SH-SY5Y (cell line): ENCODE data around the gene KIF2A.

Source experiments
- GATA2 ChIP-seq: IDR thresholded peaks from 2 replicates; pipeline ENCODE4 v1.6.1; 2011; ENCODE audit warnings: mild to moderate bottlenecking, low read depth, low read length
- GATA3 ChIP-seq: IDR thresholded peaks from 2 replicates; pipeline ENCODE4 v1.6.1; 2011; ENCODE audit warnings: low read depth, mild to moderate bottlenecking, low read length, moderate library complexity

The KIF2A gene

GRCh38 chr5:62305715-62306322, at the start of gene KIF2A:
TSS of gene KIF2A (plus strand) at chr5:62306206. CDS start at chr5:62306473, 267 bp downstream.
- TF ChIP-seq GATA3: no peak
- TF ChIP-seq GATA2: no peak; the same call in 1 of the 2 replicates

GRCh38 chr5:62257020-62257367, 49.0 kb upstream of the KIF2A start:
- peak; percentile 37; the same call in 1 of the 2 replicates for TF ChIP-seq GATA3
- no peak for TF ChIP-seq GATA2

- no peak for TF ChIP-seq GATA2
- TF ChIP-seq GATA3: no peak
Observed at GRCh38 chr5:62258654-62259053, 47.4 kb upstream of the KIF2A start.

- TF ChIP-seq GATA2: no peak
- no peak for TF ChIP-seq GATA3
Observed at GRCh38 chr5:62259699-62260250, 46.2 kb upstream of the KIF2A start.

GRCh38 chr5:62260513-62260912, 45.5 kb upstream of the KIF2A start:
- no peak for TF ChIP-seq GATA2
- TF ChIP-seq GATA3: no peak

- TF ChIP-seq GATA3 (no peak), GATA2 (no peak)
Observed at GRCh38 chr5:62263401-62263800, 42.6 kb upstream of the KIF2A start.

- TF ChIP-seq GATA2: no peak
- no peak for TF ChIP-seq GATA3
Observed at GRCh38 chr5:62265648-62266112, 40.3 kb upstream of the KIF2A start.

- no peak for TF ChIP-seq GATA3
- TF ChIP-seq GATA2: no peak
Observed at GRCh38 chr5:62266573-62266972, 39.4 kb upstream of the KIF2A start.

- TF ChIP-seq GATA3 (no peak), GATA2 (no peak)
Observed at GRCh38 chr5:62268234-62268633, 37.8 kb upstream of the KIF2A start.

- TF ChIP-seq GATA3 (no peak), GATA2 (no peak)
Observed at GRCh38 chr5:62268792-62269191, 37.2 kb upstream of the KIF2A start.

- TF ChIP-seq GATA2 (no peak), GATA3 (no peak)
Observed at GRCh38 chr5:62271370-62271769, 34.6 kb upstream of the KIF2A start.

GRCh38 chr5:62271870-62272269, 34.1 kb upstream of the KIF2A start:
- TF ChIP-seq GATA2 (no peak), GATA3 (no peak)

GRCh38 chr5:62273687-62274086, 32.3 kb upstream of the KIF2A start:
- TF ChIP-seq GATA3 (no peak), GATA2 (no peak)

- no peak for TF ChIP-seq GATA2
- TF ChIP-seq GATA3: no peak
Observed at GRCh38 chr5:62275581-62275980, 30.4 kb upstream of the KIF2A start.

- no peak for TF ChIP-seq GATA2
- TF ChIP-seq GATA3: no peak
Observed at GRCh38 chr5:62281411-62281810, 24.6 kb upstream of the KIF2A start.

- TF ChIP-seq GATA3 (no peak), GATA2 (no peak)
Observed at GRCh38 chr5:62282064-62282463, 23.9 kb upstream of the KIF2A start.

GRCh38 chr5:62283005-62283404, 23.0 kb upstream of the KIF2A start:
- TF ChIP-seq GATA3 (no peak), GATA2 (no peak)
